Measurements from ENCODE around the gene LYPD3. TPM values are rescaled to one million over a fixed set of nuclear protein-coding genes. Genes with fewer than 3 reads are reported as not detected.

LYPD3 gene
- total and polyA plus RNA-seq, 3 donors from 2014 or later, result 0.71 to 1.3 (median 1.2) TPM

DNA sequence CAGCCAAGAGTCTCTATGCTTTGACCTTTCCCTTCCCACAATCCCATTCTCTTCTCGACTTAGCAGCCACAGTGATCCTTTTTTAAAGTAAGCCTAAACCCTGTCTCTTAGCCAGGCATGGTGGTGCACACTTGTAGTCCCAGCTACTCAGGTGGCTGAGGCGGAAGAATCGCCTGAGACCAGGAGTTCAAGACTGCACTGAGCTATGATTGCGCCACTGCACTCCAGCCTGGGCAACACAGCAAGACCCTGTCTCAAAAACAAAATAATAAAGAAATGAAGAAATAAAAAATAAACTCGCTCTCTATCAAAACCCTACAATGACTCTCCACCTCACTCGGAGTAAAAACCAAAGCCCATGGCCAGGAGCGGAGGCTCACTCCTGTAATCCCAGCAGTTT is 36.0 kb downstream of the LYPD3 start:
- Histone ChIP-seq H3K27ac (no peak overlapping the region), H3K4me3 (no peak overlapping the region), H3K36me3 (ENCODE audit: low read depth, missing control alignments) (no peaks in the 10 kb centered on the region), H3K4me1 (no peaks in the 10 kb centered on the region), H3K9me3 (no peaks in the 10 kb centered on the region), H3K27me3 (no peaks in the 10 kb centered on the region)
- no peak for TF ChIP-seq POLR2A (IDR thresholded peaks at IDR 0.05)
- TF ChIP-seq, protein P1, sequence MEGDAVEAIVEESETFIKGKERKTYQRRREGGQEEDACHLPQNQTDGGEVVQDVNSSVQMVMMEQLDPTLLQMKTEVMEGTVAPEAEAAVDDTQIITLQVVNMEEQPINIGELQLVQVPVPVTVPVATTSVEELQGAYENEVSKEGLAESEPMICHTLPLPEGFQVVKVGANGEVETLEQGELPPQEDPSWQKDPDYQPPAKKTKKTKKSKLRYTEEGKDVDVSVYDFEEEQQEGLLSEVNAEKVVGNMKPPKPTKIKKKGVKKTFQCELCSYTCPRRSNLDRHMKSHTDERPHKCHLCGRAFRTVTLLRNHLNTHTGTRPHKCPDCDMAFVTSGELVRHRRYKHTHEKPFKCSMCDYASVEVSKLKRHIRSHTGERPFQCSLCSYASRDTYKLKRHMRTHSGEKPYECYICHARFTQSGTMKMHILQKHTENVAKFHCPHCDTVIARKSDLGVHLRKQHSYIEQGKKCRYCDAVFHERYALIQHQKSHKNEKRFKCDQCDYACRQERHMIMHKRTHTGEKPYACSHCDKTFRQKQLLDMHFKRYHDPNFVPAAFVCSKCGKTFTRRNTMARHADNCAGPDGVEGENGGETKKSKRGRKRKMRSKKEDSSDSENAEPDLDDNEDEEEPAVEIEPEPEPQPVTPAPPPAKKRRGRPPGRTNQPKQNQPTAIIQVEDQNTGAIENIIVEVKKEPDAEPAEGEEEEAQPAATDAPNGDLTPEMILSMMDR (IDR thresholded peaks at IDR 0.05), result no peak
- intact Hi-C loops (cut with DNase I; ENCODE audit: low total_unique reads), result no loop called here
- DNase-seq, result no peak
- WGBS, 2 donors, result 88 to 97% methylated on average over 7 of the region's 7 CpGs

DNA sequence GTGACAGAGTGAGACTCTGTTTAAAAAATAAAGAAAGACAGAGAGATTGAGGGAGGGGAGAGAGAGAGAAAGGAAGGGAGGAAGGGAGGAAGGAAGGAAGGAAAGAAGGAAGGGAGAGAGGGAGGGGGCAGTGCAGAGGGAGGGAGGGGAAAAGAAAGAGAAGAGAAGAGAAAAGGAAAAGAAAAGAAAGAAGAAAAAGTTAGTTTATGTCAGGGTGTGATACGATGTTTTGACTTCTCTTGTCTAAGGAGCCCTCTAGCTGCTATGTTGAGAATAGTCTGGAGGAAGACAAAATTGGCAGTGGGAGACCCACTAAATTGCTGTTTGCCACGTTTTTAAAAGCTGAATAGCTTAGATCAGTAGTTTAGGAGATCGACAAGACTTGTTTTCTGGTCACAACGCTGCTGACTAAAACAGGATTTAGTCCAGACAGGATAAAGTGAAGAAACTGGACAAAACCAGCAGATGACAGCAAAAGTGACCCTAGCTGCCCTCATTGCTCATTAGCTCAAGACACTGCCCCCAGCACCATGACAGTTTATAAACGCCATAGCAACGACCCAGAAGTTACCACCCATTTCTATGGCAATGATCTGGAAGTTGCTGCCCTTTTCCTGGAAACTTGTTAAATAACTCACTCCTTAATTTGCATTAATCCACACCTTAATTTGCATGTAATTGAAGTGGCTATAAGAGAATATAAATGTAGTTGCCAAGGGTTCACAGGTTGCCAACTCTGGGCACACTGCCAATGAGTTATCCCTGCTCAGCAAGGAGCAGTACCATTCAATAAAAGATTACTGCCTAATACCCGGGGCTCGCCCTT is 39.6 kb downstream of the LYPD3 start:
- no peaks in the 10 kb centered on the region for H3K36me3 ChIP-seq (ENCODE audit: low read depth, missing control alignments)
- no peak for DNase-seq
- no peak overlapping the region for H3K27ac ChIP-seq
- H3K4me1 ChIP-seq, result no peaks in the 10 kb centered on the region
- H3K9me3 ChIP-seq, result no peaks in the 10 kb centered on the region
- no peaks in the 10 kb centered on the region for H3K27me3 ChIP-seq
- TF ChIP-seq POLR2A (IDR thresholded peaks at IDR 0.05), result no peak
- TF ChIP-seq, protein P1 (IDR thresholded peaks at IDR 0.05), result no peak
- WGBS, 2 donors, result 38 to 40% methylated on average over 8 of the region's 8 CpGs
- no peak overlapping the region for H3K4me3 ChIP-seq
- intact Hi-C loops (cut with DNase I; ENCODE audit: low total_unique reads), result no loop called here

GRCh38 chr19:43423779-43424178 is 41.6 kb downstream of the LYPD3 start:
- DNase-seq, result no peak
- WGBS, 2 donors, result 85 to 88% methylated on average over 5 of the region's 5 CpGs
- H3K9me3 ChIP-seq, result no peaks in the 10 kb centered on the region
- intact Hi-C loops (cut with DNase I; ENCODE audit: low total_unique reads), result no loop called here
- H3K27me3 ChIP-seq, result no peaks in the 10 kb centered on the region
- H3K4me3 ChIP-seq, result no peak overlapping the region
- H3K27ac ChIP-seq, result no peak overlapping the region
- TF ChIP-seq, protein P1 (IDR thresholded peaks at IDR 0.05), result no peak
- no peak for TF ChIP-seq POLR2A (IDR thresholded peaks at IDR 0.05)
- H3K36me3 ChIP-seq (ENCODE audit: low read depth, missing control alignments), result no peaks in the 10 kb centered on the region
- no peaks in the 10 kb centered on the region for H3K4me1 ChIP-seq

DNA sequence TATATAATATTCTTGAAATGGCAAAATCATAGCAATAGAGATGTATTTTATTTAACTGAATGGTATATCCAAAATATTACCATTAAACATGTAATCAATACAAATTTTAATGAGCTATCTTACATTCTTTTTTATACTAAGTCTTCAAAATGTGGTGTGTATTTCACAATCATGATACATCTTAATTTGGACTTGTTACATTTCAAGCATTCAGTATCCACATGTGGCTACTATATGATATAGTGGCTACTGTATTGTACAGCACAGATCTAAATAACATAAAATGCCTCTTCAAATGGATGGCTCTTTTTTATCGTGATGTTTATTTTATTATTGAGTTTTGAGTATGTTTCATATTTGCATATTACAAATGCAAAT is 42.7 kb downstream of the LYPD3 start:
- TF ChIP-seq, protein P1 (IDR thresholded peaks at IDR 0.05), result no peak
- TF ChIP-seq POLR2A (IDR thresholded peaks at IDR 0.05), result no peak
- intact Hi-C loops (cut with DNase I; ENCODE audit: low total_unique reads), result no loop called here
- 84 to 88% methylated on average over 1 of the region's 1 CpG for WGBS, 2 donors
- Histone ChIP-seq H3K27me3 (no peaks in the 10 kb centered on the region), H3K4me1 (no peaks in the 10 kb centered on the region), H3K4me3 (no peak overlapping the region), H3K36me3 (ENCODE audit: low read depth, missing control alignments) (no peaks in the 10 kb centered on the region), H3K27ac (no peak overlapping the region), H3K9me3 (no peaks in the 10 kb centered on the region)
- no peak for DNase-seq
